ENCODE data around the gene ANO1.

ANO1 gene

DNA sequence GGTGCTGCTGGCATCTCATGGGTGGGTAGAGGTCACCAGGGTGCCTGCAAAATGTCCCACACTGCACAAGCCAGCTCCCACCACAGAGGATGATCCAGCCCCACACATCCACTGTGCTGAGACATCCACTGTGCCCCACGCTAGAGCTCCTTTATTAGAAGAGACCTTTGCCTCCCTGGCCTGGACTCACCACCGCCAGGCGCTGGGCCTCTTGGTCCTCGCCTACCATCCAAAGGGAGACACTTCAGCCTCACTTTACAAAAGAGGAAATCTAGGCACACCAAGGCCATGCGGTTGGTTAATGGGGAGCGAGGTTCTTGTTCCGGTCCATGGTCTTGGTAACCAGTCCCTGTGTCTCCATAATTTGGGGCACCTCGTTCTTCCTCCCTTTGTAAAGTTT, 3.4 kb upstream of the ANO1 start:
- DNase-seq, result no peak

- no peak for DNase-seq
Measured at GRCh38 chr11:70075836-70076235, 2.3 kb upstream of the ANO1 start.

DNA sequence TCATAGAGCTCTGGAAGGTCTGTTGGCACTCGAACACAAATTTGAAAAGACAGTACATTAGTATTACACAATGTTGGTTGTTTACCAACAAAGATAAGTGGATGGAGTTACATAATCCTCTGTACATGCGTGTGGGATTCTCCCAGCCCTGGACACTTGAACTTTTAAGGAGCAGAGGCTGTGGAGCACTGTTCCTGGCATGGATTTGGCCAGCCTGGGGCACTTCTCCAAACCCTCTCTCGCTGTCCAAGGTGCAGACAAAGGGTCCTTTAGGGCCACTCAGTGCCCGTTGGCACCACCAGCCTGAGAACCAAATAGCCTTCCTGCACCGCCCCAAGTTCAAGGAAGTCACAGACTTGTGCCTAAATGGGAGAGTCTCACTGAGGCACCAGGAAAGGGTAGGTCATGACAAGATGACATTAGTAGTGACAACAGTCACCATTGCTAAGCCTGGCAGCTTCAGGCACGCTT, 1.6 kb upstream of the ANO1 start:
- DNase-seq, result no peak

DNA sequence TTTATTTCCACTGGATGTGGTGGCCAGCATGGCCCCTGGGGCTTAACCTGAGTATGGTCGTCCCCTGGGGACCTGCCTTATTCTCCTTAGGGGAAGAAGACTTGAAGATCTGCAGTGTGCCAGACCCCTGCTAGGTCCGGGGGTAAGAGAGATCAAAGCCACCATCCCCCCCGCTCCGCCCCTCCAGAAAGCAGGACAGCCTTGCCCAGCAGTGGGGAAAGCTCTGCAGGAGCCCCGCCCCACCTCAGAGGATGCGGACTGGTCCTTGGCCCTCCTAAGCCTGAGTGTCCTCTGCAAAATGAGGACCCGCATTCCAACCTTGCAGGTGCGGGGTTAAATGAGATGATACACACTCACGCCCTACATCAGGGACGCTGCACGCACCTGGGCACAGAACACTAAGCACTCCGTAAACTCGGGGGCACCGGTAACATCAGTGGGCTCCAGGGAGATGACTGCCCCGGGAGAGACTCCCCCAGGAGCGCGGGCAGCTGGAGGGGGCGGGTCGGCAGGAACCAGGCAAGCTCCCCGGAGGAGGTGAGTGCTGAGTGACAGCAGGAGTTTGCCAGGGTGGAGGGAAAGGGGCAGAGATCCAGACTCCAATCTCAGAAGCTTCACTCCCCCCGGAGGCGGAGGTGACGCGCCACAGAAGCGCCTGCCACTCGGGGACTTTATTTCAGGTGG, 564 bp upstream of the ANO1 start:
- no peak for DNase-seq

- peak; percentile 10 for DNase-seq
Measured at GRCh38 chr11:70078781-70079616, 882 bp downstream of the ANO1 start.

- DNase-seq, result no peak
Measured at GRCh38 chr11:70079691-70080090, 1.6 kb downstream of the ANO1 start.

- no peak for DNase-seq
Measured at GRCh38 chr11:70080763-70081162, 2.6 kb downstream of the ANO1 start.

DNA sequence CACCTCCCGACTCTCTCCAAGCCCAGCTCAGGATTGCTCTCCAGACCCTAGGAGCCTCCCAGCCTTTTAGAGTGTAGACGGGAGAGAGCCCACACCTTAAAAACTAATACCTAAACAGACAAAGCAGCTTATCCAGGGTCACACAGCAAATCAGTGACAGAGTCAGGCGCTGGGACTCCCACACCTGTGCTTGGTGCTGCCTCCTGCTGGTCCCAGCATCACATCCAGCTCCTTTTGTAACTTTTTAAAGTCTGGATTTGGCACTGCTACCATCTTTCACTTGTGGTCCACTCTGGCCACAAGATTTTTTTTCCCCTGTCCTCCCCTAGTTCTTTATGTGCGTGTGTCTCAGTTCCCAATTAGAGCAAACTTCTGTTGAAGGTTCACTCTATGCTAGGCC, 4.7 kb downstream of the ANO1 start:
- DNase-seq, result no peak

- no peak for DNase-seq
Measured at GRCh38 chr11:70084046-70084984, 6.2 kb downstream of the ANO1 start.

DNA sequence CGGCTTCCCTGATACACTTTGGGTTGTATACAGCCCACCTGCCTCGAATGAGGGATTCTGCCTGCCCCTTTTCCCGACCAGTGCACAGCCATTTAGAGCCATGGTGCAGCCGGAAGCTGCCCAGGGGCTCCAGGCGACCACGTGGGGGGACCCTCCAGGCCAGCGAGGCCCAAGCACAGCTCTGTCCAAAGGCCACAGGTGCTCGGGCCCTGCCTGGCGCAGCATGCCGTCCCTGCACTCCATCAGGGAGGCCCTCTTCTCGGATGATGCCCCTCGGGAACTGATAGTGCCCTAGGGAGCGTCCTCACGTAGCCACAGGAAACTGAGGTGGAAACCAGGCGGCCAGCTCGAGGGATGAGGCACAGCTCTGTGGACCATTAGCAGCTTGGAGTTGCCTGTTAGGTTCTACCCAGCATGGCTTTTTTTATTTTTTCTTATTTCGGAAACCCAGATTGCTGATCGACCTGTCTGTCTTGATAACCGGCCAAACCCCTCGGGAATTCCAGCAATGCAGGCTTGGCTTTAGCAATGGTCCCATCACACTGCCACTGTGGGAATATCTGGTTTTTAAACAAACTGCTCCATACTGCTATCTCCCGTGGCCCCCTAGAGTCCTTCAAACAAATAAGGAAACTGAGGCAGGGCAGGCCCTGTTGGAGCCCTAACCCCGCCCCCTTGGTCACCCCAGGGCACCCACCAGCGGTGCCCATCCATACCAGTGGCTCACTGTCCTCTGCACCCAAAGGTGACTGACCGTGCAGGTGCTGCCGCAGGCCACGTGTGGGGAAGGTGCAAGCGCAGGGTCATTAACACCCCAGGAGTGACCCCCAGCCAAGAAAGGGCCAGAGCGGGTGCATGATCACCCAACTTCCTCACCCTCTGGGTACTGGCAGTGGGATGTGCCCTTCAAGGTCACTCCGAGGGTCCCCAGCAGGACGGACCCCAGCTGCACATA, 8.0 kb downstream of the ANO1 start:
- no peak for DNase-seq

GRCh38 chr11:70087446-70088167, 9.5 kb downstream of the ANO1 start:
- no peak for DNase-seq

DNA sequence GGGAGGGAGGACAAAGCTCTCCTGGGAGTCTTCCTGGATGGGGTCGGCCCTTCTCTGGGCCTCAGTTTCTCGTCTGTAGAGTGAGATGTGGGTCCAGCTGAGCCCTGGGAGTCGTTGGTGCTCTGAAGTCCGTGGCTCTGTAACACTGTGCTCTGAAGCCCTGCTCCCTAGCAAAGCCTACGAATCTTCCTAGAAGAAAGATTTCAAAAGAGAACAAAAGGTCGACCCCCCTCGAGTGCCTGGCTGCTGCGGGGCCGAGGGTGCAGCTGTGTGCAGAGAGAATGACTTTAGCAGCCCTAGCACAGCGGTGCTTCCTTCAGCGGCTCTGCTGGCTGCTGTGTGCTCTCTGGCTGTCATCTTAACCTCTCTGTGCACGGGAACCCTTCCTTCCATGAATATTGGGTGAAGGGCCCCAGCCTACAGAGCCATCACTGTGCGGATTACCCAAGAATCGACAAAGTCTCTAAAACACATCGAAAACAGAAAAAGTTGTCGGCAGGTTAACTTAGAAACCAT, 10.7 kb downstream of the ANO1 start:
- no peak for DNase-seq

GRCh38 chr11:70089631-70090030, 11.5 kb downstream of the ANO1 start:
- DNase-seq, result no peak

DNA sequence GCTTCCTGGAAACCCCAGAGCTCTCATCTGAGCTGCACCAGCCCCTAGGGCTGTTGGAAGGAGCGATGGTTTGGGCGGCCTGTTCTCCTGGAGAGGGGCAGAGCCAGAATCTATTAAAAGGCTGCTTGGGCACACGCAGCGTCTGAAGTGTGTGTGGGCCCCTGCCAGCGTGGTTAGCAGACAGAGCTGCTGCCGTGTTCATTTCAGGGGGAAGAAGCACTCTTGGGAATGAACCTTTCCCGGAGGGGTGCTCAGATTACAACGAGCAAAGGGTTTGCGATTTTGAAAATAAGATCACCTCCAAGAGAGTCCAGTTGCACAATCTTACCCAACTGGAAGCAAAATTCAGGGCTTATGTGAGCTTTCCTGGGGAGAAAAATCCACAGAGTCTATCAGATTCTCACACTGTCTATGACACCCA, 12.9 kb downstream of the ANO1 start:
- peak; percentile 89 for DNase-seq

DNA sequence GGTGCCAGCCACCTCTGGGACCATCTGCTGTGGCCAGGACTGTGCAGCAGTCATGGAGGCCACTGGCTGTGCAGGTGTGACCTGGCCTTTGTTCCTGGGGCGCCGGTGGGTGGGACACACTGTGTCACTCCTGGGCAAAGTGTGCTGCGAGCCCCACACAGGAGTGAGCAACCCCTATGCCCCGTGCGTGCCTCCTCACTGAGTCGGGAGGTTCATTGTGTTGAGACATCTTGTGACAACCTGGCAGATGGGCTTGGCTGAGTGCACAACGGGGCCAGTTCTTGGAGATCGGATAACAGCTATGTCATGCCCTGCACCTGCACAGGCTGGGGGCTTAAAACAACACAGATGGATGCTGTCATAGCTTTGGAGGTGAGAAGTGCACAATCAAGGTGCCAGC, 13.5 kb downstream of the ANO1 start:
- DNase-seq, result peak; percentile 14

- no peak for DNase-seq
Measured at GRCh38 chr11:70092959-70093715, 15.0 kb downstream of the ANO1 start.

DNA sequence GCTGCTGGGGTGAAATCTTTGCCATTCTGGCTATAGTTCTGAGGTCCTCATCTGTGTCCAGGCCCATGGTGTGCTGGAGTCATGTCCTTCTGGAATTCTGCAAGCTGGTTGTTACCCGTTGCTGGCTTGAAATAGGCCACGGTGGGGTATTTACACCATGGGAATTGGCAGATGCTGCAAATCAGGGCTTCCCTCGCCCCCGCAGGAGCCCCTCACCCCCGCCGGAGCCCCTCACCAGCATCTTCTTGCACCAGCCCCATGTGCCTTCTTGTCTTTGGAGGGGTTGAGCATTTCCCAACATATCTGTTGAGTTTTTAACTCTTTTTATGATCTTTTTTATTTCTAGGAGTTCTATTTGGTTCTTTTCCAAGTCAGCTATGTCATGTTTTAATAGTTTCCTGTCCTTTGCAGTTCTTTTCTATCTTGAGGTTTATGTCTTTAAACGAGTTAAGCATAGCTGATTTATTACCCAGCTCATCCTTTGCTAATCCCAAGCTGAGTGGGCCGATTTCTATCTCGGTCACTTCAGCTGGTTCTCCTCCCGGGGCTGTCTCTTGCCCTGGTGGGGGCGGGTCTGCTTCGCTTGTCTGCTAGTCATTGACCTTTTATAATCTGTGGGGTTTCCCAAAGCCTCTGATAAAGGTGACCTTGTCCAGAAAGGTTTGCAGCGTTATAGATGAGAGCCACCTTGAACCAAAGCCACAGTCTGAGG, 17.6 kb downstream of the ANO1 start:
- DNase-seq, result no peak

DNA sequence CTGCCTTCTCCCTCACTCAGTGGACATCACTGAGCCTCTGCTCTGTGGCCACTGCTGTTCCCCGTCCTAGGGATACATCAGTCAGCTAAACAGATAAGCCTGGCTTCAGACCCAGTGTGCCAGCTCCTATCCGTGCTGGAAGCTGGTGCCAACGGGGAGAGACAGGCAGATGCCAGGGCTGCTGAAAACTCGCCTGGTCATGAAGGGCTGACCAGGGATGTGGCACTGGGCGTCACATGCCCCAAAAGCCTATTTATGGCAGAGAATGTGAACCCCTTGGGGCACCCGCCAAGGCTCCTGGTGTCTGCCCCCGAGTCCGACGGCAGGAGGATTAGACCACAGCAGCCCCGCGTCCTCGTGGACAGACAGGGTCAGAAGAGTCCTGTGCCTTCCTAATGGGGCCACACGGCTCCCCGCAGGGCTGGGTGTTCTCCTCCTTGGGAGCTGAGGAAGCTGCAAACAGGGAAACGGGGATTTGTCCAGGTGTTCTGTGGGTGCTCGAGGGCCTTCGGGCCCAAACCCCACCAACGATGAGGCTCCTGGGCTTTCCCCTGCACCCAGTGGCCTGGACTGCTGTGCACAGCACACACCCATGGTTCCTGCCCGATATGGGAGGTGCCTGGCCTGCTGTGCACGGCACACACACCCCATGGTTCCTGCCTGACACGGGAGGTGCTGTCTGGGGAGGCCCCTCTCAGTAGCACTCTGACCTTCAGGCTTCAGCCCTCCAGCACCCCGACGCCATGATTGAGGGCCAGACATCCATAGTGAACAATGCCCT, 19.9 kb downstream of the ANO1 start:
- DNase-seq, result no peak

DNA sequence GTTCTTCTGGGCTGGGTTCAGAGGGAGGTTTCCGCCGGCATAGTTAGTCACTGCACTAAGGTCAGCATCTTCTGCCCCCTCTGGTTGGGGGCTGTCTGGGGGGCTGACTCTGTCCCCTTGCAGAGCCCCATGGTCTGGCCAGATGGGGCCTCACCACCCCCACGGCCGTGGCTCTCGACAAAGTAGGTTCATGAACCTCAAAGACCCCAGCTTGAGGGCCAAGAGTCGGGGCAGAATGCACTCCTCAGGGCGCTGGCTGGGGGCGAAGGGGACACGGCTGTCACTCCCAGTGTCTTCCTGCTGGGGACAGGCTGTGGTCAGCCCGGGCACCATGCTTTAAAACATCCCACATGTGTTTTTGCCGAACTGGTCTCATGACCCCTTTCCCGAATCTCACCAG, 20.8 kb downstream of the ANO1 start:
- no peak for DNase-seq
